Common myeloid progenitor, CD34-positive (primary cell): ENCODE measurements around the gene PAFAH2.

Source experiments
- CTCF ChIA-PET: fragments of 350-600 bp; sonication (Branson Sonifier 250); formaldehyde crosslinking; loops from one replicate; lab custom pipeline; 2021; ENCODE audit warnings: antibody characterized with exemption; lab: Charles Lee
- POLR2A ChIA-PET: fragments of 350-600 bp; sonication (Branson Sonifier 250); formaldehyde crosslinking; loops from one replicate; lab custom pipeline; 2021; ENCODE audit warnings: antibody characterized with exemption; lab: Charles Lee
- DNase-seq, 3 donors: peaks; one replicate each; pipeline versions ENCODE4 v3.0.0 to v3.0.0-alpha.2; 2013
- H3K27ac ChIP-seq, 2 experiments: 1 replicate in 1 of 2; 2 replicates in 1 of 2; pipeline ENCODE4 v1.7.0; 2013; ENCODE audit warnings: inconsistent platforms in 2 of 2, low read length in 2 of 2, mild to moderate bottlenecking in 2 of 2, low read depth in 1 of 2, moderate library complexity in 1 of 2; ENCODE audit not compliant: severe bottlenecking in 2 of 2, insufficient read depth in 1 of 2, poor library complexity in 1 of 2
- H3K27me3 ChIP-seq, 5 experiments: replicated peaks in 2 of 5; 1 replicate in 3 of 5; 2 replicates in 2 of 5; pipeline versions ENCODE4 v1.6.1 to v1.7.0; 2013; ENCODE audit warnings: low read length in 4 of 5, mild to moderate bottlenecking in 2 of 5, moderate library complexity in 2 of 5, inconsistent platforms in 1 of 5; ENCODE audit not compliant: insufficient read depth in 5 of 5, control insufficient read depth in 4 of 5
- H3K36me3 ChIP-seq, 4 experiments: 1 replicate in 2 of 4; 2 replicates in 2 of 4; pipeline versions ENCODE4 v1.6.1 to v1.7.0; 2013; ENCODE audit warnings: low read length in 3 of 4, control low read depth in 1 of 4, mild to moderate bottlenecking in 1 of 4; ENCODE audit not compliant: control insufficient read depth in 4 of 4, insufficient read depth in 4 of 4
- H3K4me1 ChIP-seq, 4 experiments: 1 replicate in 3 of 4; 2 replicates in 1 of 4; pipeline versions ENCODE4 v1.6.1 to v1.7.1; 2013; ENCODE audit warnings: low read length in 3 of 4, mild to moderate bottlenecking in 3 of 4, control low read depth in 1 of 4, inconsistent platforms in 1 of 4, moderate library complexity in 1 of 4; ENCODE audit not compliant: control insufficient read depth in 4 of 4, insufficient read depth in 4 of 4; ENCODE audit errors: control extremely low read depth in 1 of 4
- H3K4me3 ChIP-seq, 7 experiments: 1 replicate in 4 of 7; 2 replicates in 3 of 7; pipeline versions ENCODE4 v1.5.1 to v1.7.0; 2013; ENCODE audit warnings: mild to moderate bottlenecking in 7 of 7, low read length in 6 of 7, moderate library complexity in 6 of 7, inconsistent platforms in 2 of 7, low read depth in 2 of 7, control low read depth in 1 of 7; ENCODE audit not compliant: insufficient read depth in 4 of 7, control insufficient read depth in 1 of 7; ENCODE audit errors: extremely low read depth in 1 of 7
- H3K9me3 ChIP-seq, 5 experiments: 1 replicate in 4 of 5; 2 replicates in 1 of 5; pipeline versions ENCODE4 v1.6.1 to v1.7.1; 2013; ENCODE audit warnings: low read length in 4 of 5, mild to moderate bottlenecking in 2 of 5, inconsistent platforms in 1 of 5, low read depth in 1 of 5, moderate library complexity in 1 of 5; ENCODE audit not compliant: control insufficient read depth in 4 of 5, insufficient read depth in 2 of 5; ENCODE audit errors: control extremely low read depth in 1 of 5
- WGBS: methylation state at CpG from one replicate; pipeline ENCODE4 v1.1.5; 2013; ENCODE audit not compliant: insufficient coverage; 5-methylcytosine and 5-hydroxymethylcytosine counted together

The PAFAH2 gene

DNA sequence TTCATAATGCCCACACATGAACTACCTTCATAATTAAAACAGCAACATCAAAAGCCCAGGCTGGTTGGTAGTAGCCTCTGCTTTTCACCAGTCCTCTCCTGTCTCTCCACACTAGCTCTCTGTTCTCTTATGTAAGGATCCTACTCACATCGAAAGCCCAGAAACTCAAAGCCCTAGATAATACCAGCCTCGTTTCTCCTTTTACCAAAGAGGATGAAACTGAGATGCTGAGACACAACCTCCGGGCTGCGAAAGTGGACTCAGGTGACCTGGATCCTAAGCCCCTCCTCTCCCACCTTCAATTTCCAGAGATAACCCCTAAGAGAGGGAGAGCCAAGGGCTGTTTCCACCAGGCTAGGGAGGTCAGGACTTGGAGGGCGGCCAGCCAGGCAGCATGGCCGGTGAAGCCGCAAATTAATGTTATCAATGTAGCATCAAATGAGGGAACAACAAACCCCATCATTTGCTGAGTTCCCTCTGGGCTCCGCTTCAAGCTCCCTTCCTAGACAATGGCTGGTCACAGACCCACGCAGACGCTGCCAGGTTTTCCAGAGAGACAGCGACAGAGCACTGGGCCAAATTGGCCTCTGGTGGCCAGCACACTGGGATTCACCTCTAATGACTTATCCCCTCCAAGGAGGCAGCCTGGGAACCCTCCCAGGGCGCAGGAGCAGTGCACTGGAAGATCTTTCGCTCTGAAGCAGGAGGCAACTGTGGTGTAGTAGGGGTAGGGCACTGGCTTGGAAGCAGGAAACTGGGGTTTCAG is 70.9 kb downstream of the PAFAH2 start:
- CTCF ChIA-PET = interaction anchor here (0.8 to 1.3 kb wide), 3 partner anchors 23 to 55 kb away, joined by 3 to 4 read pairs (median 3); no protein-coding TSS in a partner anchor

DNA sequence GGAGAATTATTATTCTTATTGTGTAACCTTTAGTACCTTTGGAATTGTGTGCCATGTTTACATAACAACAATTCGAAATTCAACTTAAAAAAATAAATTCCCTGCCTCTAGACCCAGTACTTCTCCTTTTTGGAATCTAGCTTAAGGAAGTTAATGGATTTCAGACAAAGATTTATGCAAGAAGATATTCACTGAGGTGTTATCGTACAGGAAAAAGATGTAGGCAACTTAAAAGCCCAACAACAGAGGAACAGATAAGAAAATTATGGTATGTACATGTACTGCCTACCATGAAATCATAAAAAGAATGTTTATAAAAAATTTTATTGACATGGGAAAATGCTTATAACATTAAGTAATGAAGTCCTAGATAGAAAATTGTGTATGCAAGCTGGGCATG is 73.4 kb downstream of the PAFAH2 start:
- H3K27ac ChIP-seq = no peak overlapping the region
- no peaks in the 10 kb centered on the region for H3K27me3 ChIP-seq
- H3K4me1 ChIP-seq = peaks cover 13 to 47% (median 33%) of the 10 kb centered on the region in 4 experiments
- CTCF ChIA-PET = interaction anchor here (1.1 kb wide), 1 partner anchor 24 kb away, joined by 3 read pairs; no protein-coding TSS in a partner anchor
- POLR2A ChIA-PET = interaction anchor here (0.7 to 1.0 kb wide), 2 partner anchors 66 to 940 kb away, joined by 3 read pairs; no protein-coding TSS in a partner anchor
- H3K4me3 ChIP-seq = no peak overlapping the region
- peak; percentile 52 to 87 (median 68) for DNase-seq
- no peaks in the 10 kb centered on the region for H3K36me3 ChIP-seq
- no peaks in the 10 kb centered on the region for H3K9me3 ChIP-seq
- WGBS = no CpG with 5 or more reads among the region's 2 CpGs

More for the DNA sequence above, 70.9 kb downstream of the PAFAH2 start:
- Histone ChIP-seq H3K9me3 (no peaks in the 10 kb centered on the region), H3K36me3 (no peaks in the 10 kb centered on the region), H3K27ac (no peak overlapping the region), H3K4me3 (no peak overlapping the region), H3K27me3 (no peaks in the 10 kb centered on the region), H3K4me1 (peaks cover 12 to 46% (median 33%) of the 10 kb centered on the region in 4 experiments)
- no peak for DNase-seq
- POLR2A ChIA-PET = no interaction called here
- WGBS = 96% methylated on average over 10 of the region's 13 CpGs

DNA sequence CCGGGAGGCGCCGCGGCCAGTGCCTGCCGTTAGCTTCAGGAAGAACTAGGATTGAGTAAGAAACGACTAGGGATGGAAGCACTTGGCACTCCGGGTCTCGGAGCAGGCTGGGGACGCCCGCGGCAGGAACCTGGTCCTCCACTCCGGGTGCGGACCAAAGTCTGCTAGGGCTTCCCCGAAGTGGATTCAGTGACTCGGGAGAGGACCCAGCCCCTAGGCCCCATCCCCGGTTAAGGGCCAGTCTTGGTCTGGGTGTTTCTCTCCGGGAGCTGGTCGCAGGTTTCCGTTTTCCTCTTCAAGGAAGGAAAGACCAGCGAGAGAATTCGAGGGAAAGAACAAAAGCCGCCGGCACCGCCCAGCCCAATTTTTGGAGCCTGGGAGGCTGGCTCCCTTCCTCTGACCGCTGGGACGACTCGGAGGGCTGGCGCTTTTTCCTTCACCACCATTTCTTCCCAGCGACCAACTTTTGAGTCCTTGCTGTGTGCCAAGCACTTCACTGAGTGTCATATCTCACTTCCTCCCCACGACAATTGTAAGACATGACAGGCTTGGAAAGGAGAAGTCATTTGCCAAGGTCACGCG is 74.8 kb downstream of the PAFAH2 start:
- Histone ChIP-seq H3K9me3 (no peaks in the 10 kb centered on the region), H3K27me3 (no peaks in the 10 kb centered on the region), H3K36me3 (no peaks in the 10 kb centered on the region), H3K27ac (no peak overlapping the region), H3K4me1 (peaks cover 13 to 47% (median 34%) of the 10 kb centered on the region in 4 experiments), H3K4me3 (peak overlapping the region; percentile 28 to 76 (median 70))
- WGBS = 0% methylated on average over 25 of the region's 32 CpGs
- DNase-seq = peak; percentile 39 to 79 (median 64)
- ChIA-PET POLR2A (interaction anchor here (0.6 to 1.5 kb wide), 2 partner anchors 14 to 41 kb away, joined by 4 read pairs; no protein-coding TSS in a partner anchor), CTCF (interaction anchor here (0.9 to 2.9 kb wide), 2 partner anchors 27 to 74 kb away, joined by 3 to 10 read pairs; partner anchors contain the start of gene PAFAH2)

DNA sequence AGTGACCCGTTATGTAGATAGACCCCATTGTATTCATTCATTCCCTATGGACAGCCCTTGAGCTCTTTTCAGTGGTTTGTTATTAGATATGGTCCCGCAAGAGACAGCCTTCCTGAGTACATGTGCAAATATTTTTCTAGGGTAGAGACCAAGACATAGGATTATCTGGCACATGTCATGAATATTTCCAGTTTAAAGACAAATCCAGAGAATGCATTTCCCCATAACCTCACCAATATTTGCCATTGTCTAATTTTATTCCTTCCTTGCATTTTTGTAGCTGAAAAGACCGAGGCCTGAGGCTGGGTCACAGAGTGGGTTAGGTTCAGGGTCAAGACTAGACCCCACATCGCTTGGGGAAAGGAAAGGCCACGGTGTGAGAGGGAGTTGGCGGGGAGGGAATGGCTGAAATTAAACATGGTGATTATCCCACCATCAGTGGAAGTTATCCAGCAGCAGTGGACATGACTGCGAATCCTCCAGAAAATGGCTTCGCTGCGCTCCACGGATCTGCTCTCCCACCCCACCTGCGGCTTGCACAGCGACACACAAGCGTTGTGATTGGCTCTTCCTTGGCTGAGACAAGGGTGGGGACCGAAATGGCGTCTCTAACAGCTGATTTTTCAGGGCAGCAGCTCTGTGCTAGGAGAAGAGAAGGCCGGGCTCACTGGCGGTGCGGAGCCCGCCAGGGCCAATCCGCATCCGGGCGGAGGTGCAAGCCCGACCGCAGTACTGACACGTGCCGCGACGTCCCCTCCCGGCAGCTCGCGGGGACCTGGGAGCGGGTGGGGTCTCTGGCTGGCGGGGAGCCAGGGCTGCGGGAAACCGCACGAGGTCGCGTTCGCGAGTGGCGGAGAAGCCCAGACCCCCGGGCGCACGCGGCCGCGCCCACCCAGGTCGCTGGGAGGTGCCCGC is 75.5 kb downstream of the PAFAH2 start:
- POLR2A ChIA-PET = interaction anchor here (1.5 kb wide), 1 partner anchor 13 kb away, joined by 4 read pairs; no protein-coding TSS in a partner anchor
- Histone ChIP-seq H3K4me1 (peaks cover 13 to 44% (median 29%) of the 10 kb centered on the region in 4 experiments), H3K27me3 (no peaks in the 10 kb centered on the region), H3K36me3 (no peaks in the 10 kb centered on the region), H3K4me3 (peak overlapping the region; percentile 28 to 76 (median 70)), H3K27ac (no peak overlapping the region), H3K9me3 (no peaks in the 10 kb centered on the region)
- DNase-seq = peak; percentile 45 to 75 (median 67)
- 6% methylated on average over 43 of the region's 49 CpGs for WGBS
- CTCF ChIA-PET = interaction anchor here (0.9 to 2.9 kb wide), 3 partner anchors 14 to 75 kb away, joined by 3 to 10 read pairs (median 5); partner anchors contain the start of gene PAFAH2

DNA sequence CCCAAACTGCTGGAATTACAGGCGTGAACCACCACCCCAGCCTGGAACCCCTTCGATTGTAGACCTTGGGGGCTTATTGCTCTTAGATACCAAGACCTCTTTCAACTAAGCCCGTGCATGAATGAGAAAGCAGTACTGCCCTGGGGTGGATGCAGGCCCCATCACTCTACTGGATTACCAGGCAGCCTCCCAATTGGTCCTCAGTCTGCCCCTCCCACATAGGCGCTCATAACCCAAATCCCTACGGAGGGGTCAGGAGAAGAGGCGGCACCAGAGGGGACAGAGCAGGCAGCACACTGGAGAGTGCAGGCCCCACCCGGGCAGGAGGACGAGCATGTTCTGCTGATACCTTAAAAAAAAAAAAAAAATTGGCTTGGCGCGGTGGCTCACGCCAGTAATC is 79.2 kb downstream of the PAFAH2 start:
- no peaks in the 10 kb centered on the region for H3K27me3 ChIP-seq
- no peak overlapping the region for H3K27ac ChIP-seq
- no peak overlapping the region for H3K4me3 ChIP-seq
- DNase-seq = no peak
- 96% methylated on average over 9 of the region's 11 CpGs for WGBS
- H3K4me1 ChIP-seq = peaks cover 10 to 23% (median 18%) of the 10 kb centered on the region in 4 experiments
- ChIA-PET POLR2A (no interaction called here), CTCF (interaction anchor here (0.6 to 1.4 kb wide), 3 partner anchors 10 to 95 kb away, joined by 3 read pairs; no protein-coding TSS in a partner anchor)
- no peaks in the 10 kb centered on the region for H3K9me3 ChIP-seq
- no peaks in the 10 kb centered on the region for H3K36me3 ChIP-seq

DNA sequence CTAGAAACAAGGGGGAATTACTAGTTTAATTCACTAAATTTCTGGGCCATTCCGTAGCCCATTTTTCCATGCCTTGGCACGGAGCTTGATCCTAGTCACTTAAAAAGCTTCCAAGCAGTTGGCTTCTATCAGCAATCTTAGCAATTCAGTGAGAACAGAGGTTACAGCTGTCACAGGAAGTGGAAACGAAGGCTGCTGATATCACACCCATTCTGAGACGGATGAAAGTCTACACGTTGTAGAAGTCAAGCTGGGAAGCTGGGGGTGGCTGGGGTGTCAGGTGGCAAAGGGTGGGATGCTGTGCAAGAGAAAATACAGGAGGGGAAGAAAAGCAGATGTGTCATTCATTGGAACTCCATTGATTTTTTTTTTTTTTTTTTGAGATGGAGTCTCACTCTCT is 79.9 kb downstream of the PAFAH2 start:
- ChIA-PET POLR2A (no interaction called here), CTCF (interaction anchor here (0.6 to 1.4 kb wide), 3 partner anchors 10 to 95 kb away, joined by 3 read pairs; no protein-coding TSS in a partner anchor)
- 20% methylated on average over 4 of the region's 5 CpGs for WGBS

More for the DNA sequence above, 79.9 kb downstream of the PAFAH2 start:
- H3K27ac ChIP-seq = no peak overlapping the region
- peaks cover 7 to 17% (median 12%) of the 10 kb centered on the region in 4 experiments for H3K4me1 ChIP-seq
- H3K9me3 ChIP-seq = no peaks in the 10 kb centered on the region
- no peaks in the 10 kb centered on the region for H3K36me3 ChIP-seq
- peak in 2 of 3 donors; percentile 20 to 49 for DNase-seq
- H3K4me3 ChIP-seq = no peak overlapping the region
- H3K27me3 ChIP-seq = no peaks in the 10 kb centered on the region
